ENCODE results near the gene ST8SIA1.

ST8SIA1 gene

DNA sequence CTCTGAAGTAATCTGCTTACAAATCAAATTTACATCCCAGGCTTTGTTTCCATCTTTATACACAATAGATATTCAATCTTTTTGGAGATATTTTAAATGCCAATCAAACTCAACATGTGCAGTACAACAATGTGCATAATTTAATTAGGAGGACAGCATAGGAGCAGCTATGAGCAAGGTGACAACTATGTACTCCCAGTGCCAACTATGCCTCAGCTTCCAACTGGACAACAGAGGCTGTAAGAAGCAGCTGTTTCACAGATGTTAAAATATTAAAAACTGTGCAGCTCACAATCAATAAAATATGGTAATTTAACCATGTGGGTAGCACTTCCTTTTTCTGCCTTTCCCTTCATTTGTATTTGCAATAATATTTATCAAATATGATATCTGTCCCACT is 99.9 kb downstream of the ST8SIA1 start:
- Histone ChIP-seq H3K27ac (ENCODE audit: low read depth, low read length) (no peak overlapping the region), H2AFZ (ENCODE audit: low read depth, low read length, severe bottlenecking) (no peak overlapping the region), H3F3A (ENCODE audit: insufficient read depth) (no peaks in the 10 kb centered on the region), H3K9ac (ENCODE audit: low read length) (no peak overlapping the region), H3K36me3 (ENCODE audit: low read length) (no peaks in the 10 kb centered on the region), H3K79me2 (ENCODE audit: insufficient read depth, low read length) (no peaks in the 10 kb centered on the region), H3K27me3 (ENCODE audit: low read length) (no peaks in the 10 kb centered on the region), H4K20me1 (ENCODE audit: low read depth, low read length) (no peaks in the 10 kb centered on the region), H3K4me2 (ENCODE audit: low read depth, low read length, poor library complexity, severe bottlenecking) (no peak overlapping the region), H3K9me3 (ENCODE audit: insufficient read depth, low read length) (no peaks in the 10 kb centered on the region), H3K9me2 (replicated peaks; ENCODE audit: insufficient read depth, low read length) (no peaks in the 10 kb centered on the region), H3K4me3 (ENCODE audit: insufficient read depth, low read length, poor library complexity, severe bottlenecking) (no peak overlapping the region)
- TF ChIP-seq, protein P1, sequence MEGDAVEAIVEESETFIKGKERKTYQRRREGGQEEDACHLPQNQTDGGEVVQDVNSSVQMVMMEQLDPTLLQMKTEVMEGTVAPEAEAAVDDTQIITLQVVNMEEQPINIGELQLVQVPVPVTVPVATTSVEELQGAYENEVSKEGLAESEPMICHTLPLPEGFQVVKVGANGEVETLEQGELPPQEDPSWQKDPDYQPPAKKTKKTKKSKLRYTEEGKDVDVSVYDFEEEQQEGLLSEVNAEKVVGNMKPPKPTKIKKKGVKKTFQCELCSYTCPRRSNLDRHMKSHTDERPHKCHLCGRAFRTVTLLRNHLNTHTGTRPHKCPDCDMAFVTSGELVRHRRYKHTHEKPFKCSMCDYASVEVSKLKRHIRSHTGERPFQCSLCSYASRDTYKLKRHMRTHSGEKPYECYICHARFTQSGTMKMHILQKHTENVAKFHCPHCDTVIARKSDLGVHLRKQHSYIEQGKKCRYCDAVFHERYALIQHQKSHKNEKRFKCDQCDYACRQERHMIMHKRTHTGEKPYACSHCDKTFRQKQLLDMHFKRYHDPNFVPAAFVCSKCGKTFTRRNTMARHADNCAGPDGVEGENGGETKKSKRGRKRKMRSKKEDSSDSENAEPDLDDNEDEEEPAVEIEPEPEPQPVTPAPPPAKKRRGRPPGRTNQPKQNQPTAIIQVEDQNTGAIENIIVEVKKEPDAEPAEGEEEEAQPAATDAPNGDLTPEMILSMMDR (IDR thresholded peaks at IDR 0.05; ENCODE audit: insufficient read depth, low read length, poor library complexity, severe bottlenecking) = no peak
- no peak for TF ChIP-seq EZH2phosphoT487 (conservative IDR thresholded peaks at IDR 0.05; ENCODE audit: low read length)

DNA sequence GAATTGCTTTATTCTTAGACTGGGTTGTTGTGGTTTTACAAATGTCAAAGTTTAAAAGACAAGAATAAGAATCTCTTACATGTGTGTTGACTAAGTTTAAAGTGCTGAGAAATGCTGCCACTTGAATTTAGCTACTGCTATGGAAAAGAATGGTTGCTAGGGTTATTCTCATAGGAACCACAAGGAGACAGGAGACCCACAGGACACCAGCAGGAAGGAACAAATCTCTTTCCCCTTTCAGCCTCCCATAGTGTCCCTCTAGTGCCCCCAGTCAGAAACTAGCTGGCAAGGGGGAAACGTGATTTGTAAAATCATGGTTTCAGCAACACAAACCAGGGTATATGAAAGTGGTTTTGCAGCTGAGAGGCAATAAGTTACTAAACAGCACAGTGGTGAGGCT is 102.7 kb downstream of the ST8SIA1 start:
- no peaks in the 10 kb centered on the region for H3K9me3 ChIP-seq (ENCODE audit: insufficient read depth, low read length)
- H2AFZ ChIP-seq (ENCODE audit: low read depth, low read length, severe bottlenecking) = no peak overlapping the region
- no peaks in the 10 kb centered on the region for H3K9me2 ChIP-seq (replicated peaks; ENCODE audit: insufficient read depth, low read length)
- TF ChIP-seq, protein P1 (IDR thresholded peaks at IDR 0.05; ENCODE audit: insufficient read depth, low read length, poor library complexity, severe bottlenecking) = no peak
- TF ChIP-seq EZH2phosphoT487 (conservative IDR thresholded peaks at IDR 0.05; ENCODE audit: low read length) = no peak
- no peaks in the 10 kb centered on the region for H3K36me3 ChIP-seq (ENCODE audit: low read length)
- no peak overlapping the region for H3K4me3 ChIP-seq (ENCODE audit: insufficient read depth, low read length, poor library complexity, severe bottlenecking)
- no peak overlapping the region for H3K9ac ChIP-seq (ENCODE audit: low read length)
- H4K20me1 ChIP-seq (ENCODE audit: low read depth, low read length) = no peaks in the 10 kb centered on the region
- no peak overlapping the region for H3K27ac ChIP-seq (ENCODE audit: low read depth, low read length)
- no peaks in the 10 kb centered on the region for H3K79me2 ChIP-seq (ENCODE audit: insufficient read depth, low read length)
- no peaks in the 10 kb centered on the region for H3K27me3 ChIP-seq (ENCODE audit: low read length)
- no peak overlapping the region for H3K4me2 ChIP-seq (ENCODE audit: low read depth, low read length, poor library complexity, severe bottlenecking)
- H3F3A ChIP-seq (ENCODE audit: insufficient read depth) = no peaks in the 10 kb centered on the region

DNA sequence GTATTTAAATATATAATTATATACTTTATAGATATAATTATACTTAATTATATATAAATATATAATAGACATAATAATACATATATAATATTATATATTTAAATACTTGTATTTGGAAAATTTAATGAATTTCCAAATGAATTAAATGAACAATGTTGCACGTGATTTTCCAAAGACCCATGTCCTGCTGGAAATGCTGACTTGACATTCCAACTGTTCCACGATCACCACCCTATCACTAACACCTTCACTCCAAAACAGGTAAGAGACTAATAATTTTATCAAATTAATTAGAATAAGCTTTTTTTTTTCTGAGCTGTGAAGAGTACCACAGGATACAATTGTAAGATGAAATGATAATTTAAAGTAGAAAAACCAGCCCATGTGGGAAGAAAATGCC is 103.4 kb downstream of the ST8SIA1 start:
- Histone ChIP-seq H4K20me1 (ENCODE audit: low read depth, low read length) (no peaks in the 10 kb centered on the region), H3K36me3 (ENCODE audit: low read length) (no peaks in the 10 kb centered on the region), H3F3A (ENCODE audit: insufficient read depth) (no peaks in the 10 kb centered on the region), H3K9ac (ENCODE audit: low read length) (no peak overlapping the region), H3K9me3 (ENCODE audit: insufficient read depth, low read length) (no peaks in the 10 kb centered on the region), H3K4me2 (ENCODE audit: low read depth, low read length, poor library complexity, severe bottlenecking) (no peak overlapping the region), H2AFZ (ENCODE audit: low read depth, low read length, severe bottlenecking) (no peak overlapping the region), H3K27ac (ENCODE audit: low read depth, low read length) (no peak overlapping the region), H3K4me3 (ENCODE audit: insufficient read depth, low read length, poor library complexity, severe bottlenecking) (no peak overlapping the region), H3K79me2 (ENCODE audit: insufficient read depth, low read length) (no peaks in the 10 kb centered on the region), H3K27me3 (ENCODE audit: low read length) (no peaks in the 10 kb centered on the region), H3K9me2 (replicated peaks; ENCODE audit: insufficient read depth, low read length) (no peaks in the 10 kb centered on the region)
- TF ChIP-seq, protein P1 (IDR thresholded peaks at IDR 0.05; ENCODE audit: insufficient read depth, low read length, poor library complexity, severe bottlenecking) = no peak
- TF ChIP-seq EZH2phosphoT487 (conservative IDR thresholded peaks at IDR 0.05; ENCODE audit: low read length) = no peak

All from SU-DHL-6 (cell line).